Large intestine (tissue), 3 donors: ENCODE measurements around the gene SELP. TPM values are rescaled to one million over a fixed set of nuclear protein-coding genes. Genes with fewer than 3 reads are reported as not detected.

Experiments used
- DNase-seq, 2 donors: peaks; one replicate each; pipeline versions ENCODE4 v3.0.0 to v3.0.0-alpha.2; 2013
- H3K27ac ChIP-seq: one replicate; pipeline ENCODE4 v1.5.1; 2013; ENCODE audit warnings: low read length
- H3K27me3 ChIP-seq: 2 replicates; pipeline ENCODE4 v1.6.1; 2013; ENCODE audit warnings: low read length; ENCODE audit not compliant: control insufficient read depth, insufficient read depth
- H3K36me3 ChIP-seq: 2 replicates; pipeline ENCODE4 v1.6.1; 2013; ENCODE audit warnings: low read length; ENCODE audit not compliant: control insufficient read depth, insufficient read depth
- H3K4me1 ChIP-seq: one replicate; pipeline ENCODE4 v1.6.1; 2013; ENCODE audit warnings: low read length; ENCODE audit not compliant: control insufficient read depth, insufficient read depth
- H3K4me3 ChIP-seq: one replicate; pipeline ENCODE4 v1.5.1; 2013; ENCODE audit warnings: low read length
- H3K9me3 ChIP-seq: one replicate; pipeline ENCODE4 v1.6.1; 2013; ENCODE audit warnings: mild to moderate bottlenecking, low read depth, low read length, moderate library complexity; ENCODE audit not compliant: control insufficient read depth
- WGBS: methylation state at CpG from one replicate; pipeline ENCODE4 v1.1.5; 2013; ENCODE audit warnings: low lambda C conversion rate; ENCODE audit not compliant: insufficient coverage; 5-methylcytosine and 5-hydroxymethylcytosine counted together
- polyA plus RNA-seq: library from polyadenylated mRNA; unstranded; fragments of 120-200 nt; gene quantifications from one replicate; pipeline ENCODE4 v1.2.1, GENCODE V29; 2013

Gene SELP
- polyA plus RNA-seq, 1 donor: 1.8 TPM

- Histone ChIP-seq H3K27me3 (peaks cover 4% of the 10 kb centered on the region), H3K36me3 (no peaks in the 10 kb centered on the region), H3K4me3 (no peak overlapping the region), H3K27ac (no peak overlapping the region), H3K9me3 (no peaks in the 10 kb centered on the region), H3K4me1 (no peaks in the 10 kb centered on the region)
- 41% methylated on average over 2 of the region's 5 CpGs for WGBS
- DNase-seq: peak in 1 of 2 donors; percentile 46
Observed at GRCh38 chr1:169577981-169578738, 51.8 kb downstream of the SELP start.

DNA sequence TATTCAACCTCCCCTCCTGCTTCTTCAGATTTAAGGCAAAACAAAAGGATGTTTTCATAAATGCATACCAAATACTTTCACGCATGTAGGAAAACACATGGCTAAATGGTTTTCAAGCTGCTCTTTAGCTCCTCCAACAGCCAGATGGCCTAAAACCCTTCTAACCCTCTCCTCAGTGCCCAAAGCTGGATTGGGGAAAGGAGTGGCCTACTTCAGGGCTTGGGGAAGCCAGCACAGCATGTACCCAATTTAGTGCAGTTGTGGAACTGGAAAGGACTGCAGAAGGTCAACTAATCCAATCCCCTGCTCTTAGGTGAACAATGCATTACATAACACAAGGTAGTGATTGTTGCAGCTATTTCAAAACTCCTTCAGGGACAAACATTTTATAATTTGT is 53.0 kb downstream of the SELP start:
- H3K9me3 ChIP-seq: no peaks in the 10 kb centered on the region
- WGBS: no CpG with 5 or more reads among the region's 1 CpG
- H3K27me3 ChIP-seq: no peaks in the 10 kb centered on the region
- peaks cover under 1% of the 10 kb centered on the region for H3K4me1 ChIP-seq
- no peak overlapping the region for H3K4me3 ChIP-seq
- H3K36me3 ChIP-seq: no peaks in the 10 kb centered on the region
- H3K27ac ChIP-seq: no peak overlapping the region
- no peak for DNase-seq

DNA sequence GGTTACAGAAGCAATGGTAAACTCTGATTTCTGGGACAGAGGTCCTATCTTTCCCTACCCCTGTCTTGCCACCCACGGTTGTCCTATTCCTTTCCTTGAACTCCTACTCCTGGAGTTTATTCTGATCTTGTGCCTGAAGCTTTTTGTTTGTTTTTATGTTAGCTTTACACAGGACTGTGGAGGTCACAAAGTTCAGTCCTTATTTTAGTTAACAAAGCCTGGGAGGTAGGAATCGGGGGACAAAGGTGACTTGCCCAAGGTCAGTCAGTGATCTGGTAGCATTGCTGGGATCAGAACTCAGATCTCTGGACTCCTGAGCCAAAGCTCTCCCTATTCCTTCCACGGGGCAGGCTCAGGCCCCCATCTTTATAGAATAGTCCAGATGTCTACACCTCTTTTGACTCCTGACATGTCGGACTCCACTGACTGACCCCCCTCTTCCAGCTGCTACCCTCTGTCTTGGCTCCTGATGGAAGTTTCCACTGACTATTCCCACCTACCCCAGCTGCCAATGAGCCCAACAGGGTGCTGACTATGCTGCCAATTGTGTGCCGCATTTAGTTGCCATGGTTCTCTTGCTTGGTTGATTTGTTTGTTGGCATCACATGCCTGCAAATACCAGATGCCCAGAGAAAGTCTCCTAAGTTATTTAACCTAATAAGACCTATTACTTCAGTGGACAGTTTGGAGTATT is 53.5 kb downstream of the SELP start:
- H3K36me3 ChIP-seq: no peaks in the 10 kb centered on the region
- no peak overlapping the region for H3K27ac ChIP-seq
- peaks cover 6% of the 10 kb centered on the region for H3K4me1 ChIP-seq
- 90% methylated on average over 2 of the region's 5 CpGs for WGBS
- DNase-seq: peak in 1 of 2 donors; percentile 2
- no peaks in the 10 kb centered on the region for H3K9me3 ChIP-seq
- H3K4me3 ChIP-seq: no peak overlapping the region
- no peaks in the 10 kb centered on the region for H3K27me3 ChIP-seq

GRCh38 chr1:169574336-169574735 is 55.6 kb downstream of the SELP start:
- no CpG with 5 or more reads among the region's 4 CpGs for WGBS
- H3K4me1 ChIP-seq: peaks cover 12% of the 10 kb centered on the region

GRCh38 chr1:169572187-169572586 is 57.7 kb downstream of the SELP start:
- Histone ChIP-seq H3K4me3 (no peak overlapping the region), H3K9me3 (no peaks in the 10 kb centered on the region), H3K4me1 (peaks cover 12% of the 10 kb centered on the region), H3K27me3 (no peaks in the 10 kb centered on the region), H3K36me3 (no peaks in the 10 kb centered on the region), H3K27ac (no peak overlapping the region)
- DNase-seq: peak in 1 of 2 donors; percentile 61
- no CpG with 5 or more reads among the region's 1 CpG for WGBS

More at GRCh38 chr1:169574336-169574735, 55.6 kb downstream of the SELP start:
- H3K27ac ChIP-seq: no peak overlapping the region
- no peaks in the 10 kb centered on the region for H3K36me3 ChIP-seq
- H3K9me3 ChIP-seq: no peaks in the 10 kb centered on the region
- H3K4me3 ChIP-seq: no peak overlapping the region
- DNase-seq: no peak
- H3K27me3 ChIP-seq: no peaks in the 10 kb centered on the region

DNA sequence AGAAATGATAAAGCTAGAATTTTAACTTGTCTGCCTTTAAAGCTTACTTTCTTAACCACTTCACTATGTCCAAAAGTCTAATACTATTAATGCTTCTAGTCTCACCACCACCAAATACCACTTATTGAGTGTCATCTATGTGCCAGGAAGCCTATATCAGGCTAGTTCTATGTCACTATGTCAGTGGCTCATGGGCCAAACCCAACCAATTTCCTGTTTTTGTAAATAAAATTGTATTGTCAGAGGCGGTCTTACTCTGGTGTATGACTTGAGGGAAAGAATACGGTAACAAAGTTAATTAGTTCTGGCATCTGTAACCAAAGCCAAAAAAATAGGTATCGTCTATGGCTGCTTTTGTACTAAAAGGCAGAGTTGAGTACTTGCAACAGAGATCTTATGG is 58.5 kb downstream of the SELP start:
- no peak overlapping the region for H3K4me3 ChIP-seq
- no peaks in the 10 kb centered on the region for H3K27me3 ChIP-seq
- 90% methylated on average over 2 of the region's 3 CpGs for WGBS
- H3K4me1 ChIP-seq: peaks cover 12% of the 10 kb centered on the region
- no peaks in the 10 kb centered on the region for H3K36me3 ChIP-seq
- DNase-seq: no peak
- no peak overlapping the region for H3K27ac ChIP-seq
- no peaks in the 10 kb centered on the region for H3K9me3 ChIP-seq

DNA sequence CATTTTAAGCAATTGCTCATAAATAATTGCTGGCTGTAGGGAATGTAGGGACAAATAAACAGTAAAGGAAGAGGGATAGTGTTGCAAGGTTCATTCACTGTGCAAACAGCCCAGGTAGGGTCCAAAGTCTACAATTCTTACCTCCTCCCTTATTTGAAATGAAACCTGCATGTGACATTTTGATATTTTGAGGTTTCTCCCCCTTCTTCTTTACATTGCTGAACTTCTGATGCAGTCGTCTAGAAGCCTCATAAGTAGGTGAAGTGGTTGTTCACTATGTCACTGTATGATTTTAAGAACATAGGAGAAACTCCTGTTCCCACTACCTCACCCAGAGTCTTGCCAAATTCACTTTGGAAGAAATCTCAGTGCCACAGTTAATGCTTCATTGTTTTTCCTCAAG is 59.8 kb downstream of the SELP start:
- Histone ChIP-seq H3K4me1 (peaks cover 12% of the 10 kb centered on the region), H3K36me3 (no peaks in the 10 kb centered on the region), H3K4me3 (no peak overlapping the region), H3K27ac (no peak overlapping the region), H3K27me3 (no peaks in the 10 kb centered on the region), H3K9me3 (no peaks in the 10 kb centered on the region)
- WGBS: no CpG with 5 or more reads among the region's 1 CpG
- DNase-seq: peak; percentile 40 to 78

DNA sequence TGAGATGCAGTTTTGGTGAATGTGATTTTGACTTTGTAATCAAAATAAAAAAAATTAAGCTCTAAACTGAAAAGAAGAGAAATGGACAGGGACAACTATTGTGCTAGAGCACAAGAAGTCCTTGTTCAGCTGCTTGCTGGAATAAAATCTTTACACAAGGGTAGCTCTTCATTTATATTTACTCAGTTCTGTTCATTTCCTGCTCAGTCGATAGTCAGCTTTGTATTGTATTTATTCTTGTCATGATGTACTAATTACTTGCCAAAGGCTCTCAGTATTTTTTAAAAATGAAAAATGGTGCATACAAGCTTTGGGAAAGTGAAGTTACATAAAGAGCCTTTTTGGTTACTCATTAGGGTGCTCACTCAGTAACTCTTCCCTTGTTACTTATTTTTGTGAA is 61.4 kb downstream of the SELP start:
- no peak overlapping the region for H3K4me3 ChIP-seq
- no peak overlapping the region for H3K27ac ChIP-seq
- peaks cover 2% of the 10 kb centered on the region for H3K27me3 ChIP-seq
- no peaks in the 10 kb centered on the region for H3K36me3 ChIP-seq
- peaks cover 12% of the 10 kb centered on the region for H3K4me1 ChIP-seq
- DNase-seq: no peak
- WGBS: 0% methylated on average over 1 of the region's 1 CpG
- H3K9me3 ChIP-seq: no peaks in the 10 kb centered on the region

GRCh38 chr1:169565335-169566271 is 64.3 kb downstream of the SELP start:
- DNase-seq: peak; percentile 33 to 85
- no peak overlapping the region for H3K4me3 ChIP-seq
- peaks cover 3% of the 10 kb centered on the region for H3K27me3 ChIP-seq
- H3K4me1 ChIP-seq: peaks cover 5% of the 10 kb centered on the region
- no peaks in the 10 kb centered on the region for H3K36me3 ChIP-seq
- 0% methylated on average over 1 of the region's 3 CpGs for WGBS
- no peak overlapping the region for H3K27ac ChIP-seq
- H3K9me3 ChIP-seq: peaks cover 6% of the 10 kb centered on the region

- Histone ChIP-seq H3K27ac (no peak overlapping the region), H3K4me3 (no peak overlapping the region), H3K4me1 (no peaks in the 10 kb centered on the region), H3K9me3 (peaks cover 6% of the 10 kb centered on the region), H3K36me3 (no peaks in the 10 kb centered on the region), H3K27me3 (peaks cover 6% of the 10 kb centered on the region)
- DNase-seq: no peak
Observed at GRCh38 chr1:169563650-169564049, 66.3 kb downstream of the SELP start.
